Keratinocyte (primary cell): ENCODE results near the gene LSM7. TPM values are rescaled to one million over a fixed set of nuclear protein-coding genes. Genes with fewer than 3 reads are reported as not detected.

ENCODE experiments used
- DNase-seq: peaks from one replicate; pipeline ENCODE4 v3.0.0-alpha.2; 2011; ENCODE audit warnings: low read depth, missing footprints, low spot score
- FAIRE-seq: peaks from 2 replicates; lab custom pipeline; 2011; peaks lifted over from hg19 to GRCh38; lab: Jason Lieb, UNC
- H2AFZ ChIP-seq: 2 replicates; pipeline ENCODE4 v1.6.0; 2012; ENCODE audit warnings: low read length, control low read depth, inconsistent platforms; ENCODE audit not compliant: control insufficient read depth
- H3K27ac ChIP-seq: 2 replicates; pipeline ENCODE4 v1.5.1; 2011; ENCODE audit warnings: low read length; ENCODE audit not compliant: control insufficient read depth, insufficient read depth
- H3K27me3 ChIP-seq: 3 replicates; pipeline ENCODE4 v1.6.0; 2011; ENCODE audit warnings: low read length; ENCODE audit not compliant: control insufficient read depth, insufficient read depth; ENCODE audit errors: extremely low read depth
- H3K36me3 ChIP-seq, 2 experiments: 2 replicates in 1 of 2; 3 replicates in 1 of 2; pipeline ENCODE4 v1.5.1; 2011; ENCODE audit warnings: low read length in 2 of 2, mild to moderate bottlenecking in 1 of 2; ENCODE audit not compliant: control insufficient read depth in 2 of 2, insufficient read depth in 2 of 2; ENCODE audit errors: extremely low read depth in 1 of 2
- H3K4me1 ChIP-seq: 3 replicates; pipeline ENCODE4 v1.5.1; 2011; ENCODE audit warnings: low read length; ENCODE audit not compliant: control insufficient read depth, insufficient read depth; ENCODE audit errors: extremely low read depth
- H3K4me2 ChIP-seq: 3 replicates; pipeline ENCODE4 v1.6.0; 2011; ENCODE audit warnings: low read depth, low read length; ENCODE audit not compliant: control insufficient read depth, insufficient read depth; ENCODE audit errors: extremely low read depth
- H3K4me3 ChIP-seq, 3 experiments: fragments of 200-600 bp in 1 of 3; sonication (generic) in 1 of 3; 2 replicates in 2 of 3; 3 replicates in 1 of 3; pipeline ENCODE4 v1.5.1; 2011 to 2016; ENCODE audit warnings: low read length in 3 of 3, mild to moderate bottlenecking in 3 of 3, control low read depth in 2 of 3, inconsistent platforms in 1 of 3, low read depth in 1 of 3, mixed read lengths in 1 of 3, mixed run types in 1 of 3, moderate library complexity in 1 of 3; ENCODE audit not compliant: control insufficient read depth in 2 of 3, insufficient read depth in 2 of 3; ENCODE audit errors: extremely low read depth in 1 of 3
- H3K79me2 ChIP-seq: 2 replicates; pipeline ENCODE4 v1.6.0; 2012; ENCODE audit warnings: low read length; ENCODE audit not compliant: control insufficient read depth, insufficient read depth
- H3K9ac ChIP-seq: 3 replicates; pipeline ENCODE4 v1.6.0; 2011; ENCODE audit warnings: low read length; ENCODE audit not compliant: control insufficient read depth, insufficient read depth; ENCODE audit errors: extremely low read depth
- H3K9me1 ChIP-seq: 3 replicates; pipeline ENCODE4 v1.6.0; 2011; ENCODE audit warnings: low read length; ENCODE audit not compliant: control insufficient read depth, insufficient read depth; ENCODE audit errors: extremely low read depth
- H3K9me3 ChIP-seq: 2 replicates; pipeline ENCODE4 v1.5.1; 2012; ENCODE audit warnings: low read depth, low read length; ENCODE audit not compliant: control insufficient read depth
- H4K20me1 ChIP-seq: 3 replicates; pipeline ENCODE4 v1.6.0; 2011; ENCODE audit warnings: low read length; ENCODE audit not compliant: control insufficient read depth, insufficient read depth; ENCODE audit errors: extremely low read depth
- EZH2 ChIP-seq: IDR thresholded peaks from one replicate; pipeline ENCODE4 v1.6.1; 2012; ENCODE audit warnings: inconsistent platforms, mild to moderate bottlenecking, low read length, moderate library complexity
- dilution Hi-C: fragments of 300-500 bp; cut with MboI; formaldehyde crosslinking; loops from one replicate; pipeline ENCODE4 v1.7.0; 2020; ENCODE audit warnings: low sequenced_read_pairs; ENCODE audit not compliant: extremely low pct_ligation_motif_present
- polyA plus RNA-seq, 5 experiments: library from polyadenylated mRNA; depleted of rRNA in 3 of 5; stranded (reverse) in 3 of 5; stranded (forward) in 1 of 5; unstranded in 1 of 5; fragments of >200 nt; gene quantifications; 1 replicate in 1 of 5; 2 replicates in 3 of 5; 3 replicates in 1 of 5; pipeline versions ENCODE4 v1.2.1 to v1.2.3, GENCODE V29; 2011 to 2012; ENCODE audit warnings: missing spikeins in 2 of 5, low read depth in 1 of 5, low replicate concordance in 1 of 5
- TF ChIP-seq, protein P1 (sequence below), 3 experiments: IDR thresholded peaks in 1 of 3; conservative IDR thresholded peaks in 1 of 3; optimal IDR thresholded peaks in 1 of 3; 2 replicates in 2 of 3; 3 replicates in 1 of 3; pipeline versions ENCODE3 to v1.5.1; 2011; ENCODE audit warnings: low read length in 3 of 3, mild to moderate bottlenecking in 3 of 3, moderate library complexity in 2 of 3, control low read depth in 1 of 3, inconsistent platforms in 1 of 3; ENCODE audit not compliant: insufficient read depth in 2 of 3; ENCODE audit errors: extremely low read depth in 1 of 3

Gene LSM7
- polyA plus RNA-seq, 1 donor (not counting 4 experiments of a cell fraction or from before 2014, with no cell fraction given) = 243 TPM

DNA sequence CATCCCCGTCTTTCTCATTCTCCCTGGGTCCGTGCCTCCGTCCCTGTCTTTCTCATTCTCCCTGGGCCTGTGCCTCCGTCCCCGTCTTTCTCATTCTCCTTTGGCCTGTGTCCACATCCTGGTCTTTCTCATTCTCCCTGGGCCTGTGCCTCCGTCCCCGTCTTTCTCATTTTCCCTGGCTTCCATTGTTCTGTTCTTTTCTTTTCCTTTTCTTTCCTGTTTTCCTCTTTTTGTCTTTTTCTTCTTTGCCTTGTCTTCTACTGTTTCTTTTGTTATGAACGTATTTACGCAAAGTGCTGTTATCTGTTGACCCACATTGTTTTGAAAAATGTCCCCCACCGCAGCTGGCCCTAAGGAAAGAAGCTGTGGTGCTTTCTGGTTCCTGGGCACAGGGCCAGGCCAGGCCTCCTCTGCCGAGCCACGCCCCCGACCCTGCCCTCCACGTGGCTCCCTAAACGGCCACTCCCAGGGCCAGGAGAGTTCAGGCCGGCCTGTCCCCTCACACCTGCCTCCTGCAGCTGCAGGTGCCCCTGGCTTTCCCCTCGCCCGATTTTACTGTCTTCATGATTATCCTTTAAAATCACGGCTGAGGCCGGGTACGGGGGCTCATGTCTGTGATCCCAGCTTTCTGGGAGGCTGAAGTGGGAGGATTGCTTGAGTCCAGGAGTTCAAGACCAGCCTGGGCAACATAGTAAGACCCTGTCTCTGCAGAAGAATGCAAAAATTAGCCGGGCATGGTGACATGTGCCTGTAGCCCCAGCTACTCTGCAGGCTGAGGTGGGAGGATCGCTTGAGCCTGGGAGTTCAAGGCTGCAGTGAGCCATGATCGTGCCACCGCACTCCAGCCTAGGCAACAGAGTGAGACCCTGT lies 17.6 kb upstream of the LSM7 start:
- Histone ChIP-seq H3K9me1 (no peaks in the 10 kb centered on the region), H3K9me3 (no peaks in the 10 kb centered on the region), H3K4me2 (no peak overlapping the region), H3K4me3 (no peak overlapping the region), H3K27me3 (no peaks in the 10 kb centered on the region), H3K36me3 (peaks cover 0 to 14% of the 10 kb centered on the region in 2 experiments), H3K27ac (no peak overlapping the region), H3K9ac (no peak overlapping the region), H3K79me2 (no peaks in the 10 kb centered on the region), H3K4me1 (no peaks in the 10 kb centered on the region), H4K20me1 (no peaks in the 10 kb centered on the region), H2AFZ (no peak overlapping the region)
- FAIRE-seq (no peak), DNase-seq (no peak)
- dilution Hi-C loops = no loop called here
- TF ChIP-seq EZH2 = no peak

DNA sequence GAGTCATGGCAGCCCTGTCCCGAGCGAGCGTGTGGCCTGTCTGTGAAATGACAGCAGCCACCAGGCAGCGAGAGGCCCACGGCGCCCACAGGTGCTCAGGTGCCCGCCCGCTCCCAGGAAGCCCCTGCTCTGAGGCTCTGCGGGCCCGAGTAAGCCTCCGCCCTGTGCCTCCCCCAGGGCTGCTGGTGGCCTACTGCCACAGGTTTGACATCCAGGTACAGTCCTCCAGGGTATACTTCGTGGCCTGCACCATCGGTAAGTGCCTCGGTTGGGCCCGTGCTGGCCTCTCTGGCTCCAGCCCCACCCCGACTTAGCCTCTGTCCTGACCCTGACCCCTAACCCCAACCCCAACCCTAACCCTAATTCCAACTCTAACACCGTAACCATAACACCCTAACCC lies 16.7 kb upstream of the LSM7 start:
- Histone ChIP-seq H3K4me3 (no peak overlapping the region), H3K27ac (no peak overlapping the region), H3K4me2 (no peak overlapping the region), H2AFZ (no peak overlapping the region), H3K9me3 (no peaks in the 10 kb centered on the region), H3K9me1 (no peaks in the 10 kb centered on the region), H3K27me3 (no peaks in the 10 kb centered on the region), H3K9ac (no peak overlapping the region), H3K4me1 (no peaks in the 10 kb centered on the region), H4K20me1 (no peaks in the 10 kb centered on the region), H3K79me2 (no peaks in the 10 kb centered on the region), H3K36me3 (peaks cover 0 to 13% of the 10 kb centered on the region in 2 experiments)
- dilution Hi-C loops = no loop called here
- TF ChIP-seq EZH2 = no peak
- TF ChIP-seq, protein P1, sequence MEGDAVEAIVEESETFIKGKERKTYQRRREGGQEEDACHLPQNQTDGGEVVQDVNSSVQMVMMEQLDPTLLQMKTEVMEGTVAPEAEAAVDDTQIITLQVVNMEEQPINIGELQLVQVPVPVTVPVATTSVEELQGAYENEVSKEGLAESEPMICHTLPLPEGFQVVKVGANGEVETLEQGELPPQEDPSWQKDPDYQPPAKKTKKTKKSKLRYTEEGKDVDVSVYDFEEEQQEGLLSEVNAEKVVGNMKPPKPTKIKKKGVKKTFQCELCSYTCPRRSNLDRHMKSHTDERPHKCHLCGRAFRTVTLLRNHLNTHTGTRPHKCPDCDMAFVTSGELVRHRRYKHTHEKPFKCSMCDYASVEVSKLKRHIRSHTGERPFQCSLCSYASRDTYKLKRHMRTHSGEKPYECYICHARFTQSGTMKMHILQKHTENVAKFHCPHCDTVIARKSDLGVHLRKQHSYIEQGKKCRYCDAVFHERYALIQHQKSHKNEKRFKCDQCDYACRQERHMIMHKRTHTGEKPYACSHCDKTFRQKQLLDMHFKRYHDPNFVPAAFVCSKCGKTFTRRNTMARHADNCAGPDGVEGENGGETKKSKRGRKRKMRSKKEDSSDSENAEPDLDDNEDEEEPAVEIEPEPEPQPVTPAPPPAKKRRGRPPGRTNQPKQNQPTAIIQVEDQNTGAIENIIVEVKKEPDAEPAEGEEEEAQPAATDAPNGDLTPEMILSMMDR (optimal IDR thresholded peaks at IDR 0.05 in 1 of 3, IDR thresholded peaks at IDR 0.05 in 1 of 3, conservative IDR thresholded peaks at IDR 0.05 in 1 of 3; ENCODE audit: extremely low read depth in 1 of 3, insufficient read depth in 2 of 3, low read length in 3 of 3) = no peak
- DNase-seq (no peak), FAIRE-seq (no peak)
